GM19452 (cell line): Measurements from ENCODE around the gene USP35.

Experiments used
- ATAC-seq: cut with Tn5 transposase; IDR thresholded peaks from one replicate; pipeline ENCODE4 v1.9.1; 2021; ENCODE audit not compliant: unreplicated experiment

The USP35 gene

DNA sequence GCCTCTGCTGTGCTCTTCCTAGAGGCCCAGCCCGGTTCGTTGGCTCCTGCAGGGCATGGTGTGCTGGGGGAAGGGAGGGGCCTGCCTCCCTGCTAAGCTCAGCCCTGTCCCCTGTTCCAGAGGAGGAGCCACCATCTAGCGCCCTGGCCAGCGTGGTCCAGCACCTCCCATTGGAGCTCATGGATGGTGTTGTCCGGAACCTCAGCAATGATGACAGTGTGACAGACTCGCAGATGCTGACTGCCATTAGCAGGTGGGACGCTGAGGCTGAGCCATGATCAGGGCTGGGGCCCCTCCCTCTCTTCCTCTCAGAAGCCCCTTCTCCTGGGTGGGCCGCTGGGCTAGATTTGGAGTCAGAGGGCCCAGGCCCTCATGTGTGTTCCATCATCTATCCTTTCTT lies 9.1 kb downstream of the USP35 start:
- ATAC-seq = no peak

DNA sequence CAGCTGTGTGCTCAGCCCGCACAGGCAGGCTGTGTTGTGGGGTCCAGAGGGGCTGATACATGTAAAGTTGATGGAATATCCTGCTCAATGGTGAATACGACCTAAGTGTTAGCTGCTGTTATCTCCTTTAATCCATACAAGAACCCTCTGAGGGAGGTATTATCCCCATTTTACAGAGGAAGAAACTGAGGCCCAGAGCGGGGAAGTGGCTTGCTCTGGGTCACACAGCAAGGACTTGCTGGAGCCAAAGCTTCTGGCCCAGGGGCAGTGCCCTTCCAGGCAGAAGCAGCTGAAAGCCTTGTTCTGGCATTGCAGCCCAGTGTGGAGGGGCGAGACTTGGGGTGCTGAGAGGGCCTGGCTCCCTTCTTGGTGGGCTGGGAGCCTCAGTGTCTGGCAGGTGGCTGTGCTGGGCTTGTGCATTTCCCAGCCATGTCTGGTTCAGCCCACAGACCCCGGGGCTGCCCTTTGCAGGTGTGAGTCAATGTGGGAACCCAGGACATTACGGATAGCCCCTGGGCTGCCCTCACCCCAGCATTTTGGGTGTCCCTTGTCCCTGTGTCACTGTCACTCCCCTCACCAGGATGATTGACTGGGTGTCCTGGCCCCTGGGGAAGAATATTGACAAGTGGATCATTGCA lies 10.4 kb downstream of the USP35 start:
- ATAC-seq = no peak

GRCh38 chr11:78199653-78200015 lies 10.9 kb downstream of the USP35 start:
- no peak for ATAC-seq

DNA sequence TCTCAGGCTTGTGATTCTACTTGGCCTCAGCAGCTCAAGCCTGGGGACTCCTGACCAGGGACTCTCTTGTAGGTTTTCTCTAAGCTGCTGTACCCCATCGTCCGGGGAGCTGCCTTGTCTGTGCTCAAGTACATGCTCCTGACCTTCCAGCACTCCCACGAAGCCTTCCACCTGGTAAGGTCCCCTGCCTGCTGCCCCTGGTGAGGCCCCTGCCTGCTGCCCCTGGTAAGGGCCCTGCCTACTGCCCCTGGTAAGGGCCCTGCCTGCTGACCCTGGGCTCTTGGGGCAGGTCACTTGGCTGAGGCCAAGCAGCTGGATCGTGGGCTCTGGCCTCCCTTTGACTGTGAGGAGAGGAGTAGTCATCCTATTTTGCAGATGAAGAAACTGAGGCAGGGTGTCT lies 11.3 kb downstream of the USP35 start:
- ATAC-seq = no peak

- ATAC-seq = no peak
Observed at GRCh38 chr11:78200553-78200952, 11.8 kb downstream of the USP35 start.

DNA sequence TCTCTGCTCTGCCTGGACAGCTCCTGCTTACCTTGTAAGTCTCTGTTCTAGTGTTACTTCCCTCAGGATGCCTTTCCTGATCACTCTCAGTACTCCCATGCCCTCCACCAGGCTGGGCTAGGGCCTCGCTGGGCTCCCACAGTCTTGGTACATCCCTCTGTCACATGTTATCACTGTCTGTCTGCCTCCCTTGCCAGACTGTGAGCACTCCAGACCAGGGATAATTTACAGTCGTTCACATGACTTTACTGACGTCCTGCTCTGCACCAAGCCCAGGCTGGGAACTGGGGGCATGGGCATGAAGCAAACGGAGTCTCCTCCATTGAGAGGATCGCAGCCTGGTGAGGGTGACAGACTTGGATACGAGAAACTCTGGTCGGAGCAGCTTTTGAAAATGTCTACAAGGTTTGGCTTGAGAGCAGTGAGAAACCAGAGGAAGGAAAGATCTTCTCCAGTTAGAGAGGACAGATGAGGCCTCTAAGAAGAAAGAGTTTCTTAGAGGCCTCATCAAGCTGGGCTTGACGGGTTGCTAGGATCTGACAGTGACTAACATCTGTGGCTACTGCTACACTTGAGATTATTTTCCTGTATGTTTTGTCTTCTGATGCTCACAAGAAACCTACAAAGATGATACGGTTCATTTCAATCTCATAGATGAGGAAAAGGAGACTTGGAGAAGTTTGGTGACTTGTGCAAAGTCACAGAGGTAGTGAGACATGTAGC lies 12.5 kb downstream of the USP35 start:
- no peak for ATAC-seq

DNA sequence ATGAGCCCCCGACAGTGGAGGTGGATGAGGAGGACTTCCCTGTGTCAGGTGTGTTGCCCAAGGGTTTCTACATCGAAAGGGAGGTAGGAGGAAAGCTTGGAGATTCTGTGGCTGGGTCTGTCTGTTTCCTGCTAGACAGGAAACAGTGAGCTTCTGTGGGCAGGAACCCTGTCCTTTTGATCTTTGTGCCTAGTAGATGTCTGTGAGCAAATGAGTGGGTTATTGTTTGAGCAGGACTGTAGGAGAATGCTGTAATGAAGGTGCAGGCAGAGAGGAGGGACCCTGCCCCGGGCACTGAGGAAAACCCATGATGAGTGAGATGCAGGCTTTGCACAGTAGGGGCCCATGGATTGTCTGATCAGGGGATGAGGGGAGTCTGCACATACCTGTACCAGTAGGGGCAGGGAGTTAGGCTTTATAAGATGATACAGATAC lies 14.0 kb downstream of the USP35 start:
- no peak for ATAC-seq

DNA sequence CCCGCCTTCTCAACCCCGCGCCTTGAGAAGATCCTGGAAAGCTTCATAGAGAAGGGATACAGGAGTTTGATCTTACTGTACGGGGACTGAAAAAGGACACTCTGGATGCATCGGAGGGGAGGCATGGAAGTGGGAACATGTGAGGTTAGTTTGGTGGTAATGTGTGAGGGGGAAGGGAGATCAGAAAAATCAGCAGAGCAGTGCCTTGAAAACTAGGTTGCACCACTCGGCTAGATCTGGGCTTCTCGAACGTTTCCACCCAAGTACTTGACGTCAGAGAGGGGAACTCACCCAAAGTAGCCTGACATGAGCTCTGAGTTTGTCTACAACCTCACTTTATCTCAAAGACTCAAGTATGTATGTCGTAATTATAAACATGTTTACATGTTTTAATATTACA lies 14.5 kb downstream of the USP35 start:
- ATAC-seq = no peak

GRCh38 chr11:78205256-78205655 lies 16.5 kb downstream of the USP35 start:
- no peak for ATAC-seq

DNA sequence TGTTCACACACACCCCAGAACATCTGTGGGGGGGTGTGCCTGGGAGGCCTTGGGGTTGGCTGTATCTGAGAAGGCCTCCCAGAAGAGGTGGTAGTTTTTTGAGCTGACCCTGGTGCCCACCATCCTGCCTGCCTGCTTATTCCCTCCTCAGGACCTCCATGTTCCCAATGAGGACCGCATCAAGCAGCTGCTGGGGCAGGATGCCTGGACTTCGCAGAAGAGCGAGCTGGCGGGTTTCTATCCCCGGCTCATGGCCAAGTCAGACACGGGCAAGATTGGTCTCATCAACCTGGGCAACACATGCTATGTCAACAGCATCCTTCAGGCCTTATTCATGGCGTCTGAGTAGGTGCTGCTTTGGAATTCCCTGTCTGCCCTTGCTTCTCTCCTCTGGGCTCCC lies 17.0 kb downstream of the USP35 start:
- ATAC-seq = no peak

DNA sequence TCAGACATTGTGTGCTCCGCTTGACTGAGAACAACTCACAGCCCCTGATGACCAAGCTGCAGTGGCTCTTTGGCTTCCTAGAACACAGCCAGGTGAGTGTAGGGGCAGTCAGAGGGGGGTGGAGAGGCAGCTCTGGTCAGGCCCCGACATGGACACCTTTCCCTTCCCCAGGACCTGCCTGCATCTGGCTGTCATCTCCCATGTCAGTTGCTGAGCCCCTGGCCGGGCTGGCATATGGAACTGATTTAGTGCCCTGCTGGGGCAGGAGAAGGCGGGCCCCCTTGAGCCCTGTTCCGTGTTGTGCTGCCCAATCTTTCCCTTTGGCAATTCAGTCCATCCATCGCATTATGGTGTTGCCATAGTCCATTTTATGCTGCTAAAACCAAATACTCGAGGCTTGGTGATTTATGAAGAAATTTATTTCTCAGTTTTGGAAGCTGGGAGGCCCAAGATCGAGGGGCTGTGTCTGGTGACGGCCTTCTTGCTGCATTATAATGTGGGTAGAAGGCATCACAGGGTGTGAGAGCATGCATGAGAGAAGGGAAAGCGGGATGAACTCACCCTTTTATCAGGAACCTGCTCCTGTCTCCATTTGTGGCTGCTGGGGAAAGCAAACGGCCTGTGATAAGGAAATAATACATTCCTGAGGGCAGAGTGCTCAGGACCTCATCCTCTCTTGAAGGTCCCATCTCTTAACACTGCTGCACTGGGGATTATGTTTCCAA lies 19.0 kb downstream of the USP35 start:
- no peak for ATAC-seq

GRCh38 chr11:78208257-78209165 lies 19.8 kb downstream of the USP35 start:
- ATAC-seq = no peak

DNA sequence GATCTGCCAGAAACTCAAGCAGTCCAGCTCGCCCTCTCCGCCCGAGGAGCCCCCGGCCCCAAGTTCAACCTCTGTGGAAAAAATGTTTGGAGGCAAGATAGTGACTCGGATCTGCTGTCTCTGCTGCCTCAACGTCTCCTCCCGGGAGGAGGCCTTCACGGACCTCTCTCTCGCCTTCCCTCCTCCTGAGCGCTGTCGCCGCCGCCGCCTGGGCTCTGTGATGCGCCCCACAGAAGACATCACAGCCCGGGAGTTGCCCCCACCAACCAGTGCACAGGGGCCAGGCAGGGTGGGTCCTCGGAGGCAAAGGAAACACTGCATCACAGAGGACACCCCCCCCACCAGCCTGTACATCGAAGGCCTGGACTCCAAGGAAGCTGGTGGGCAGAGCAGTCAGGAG lies 20.8 kb downstream of the USP35 start:
- no peak for ATAC-seq

DNA sequence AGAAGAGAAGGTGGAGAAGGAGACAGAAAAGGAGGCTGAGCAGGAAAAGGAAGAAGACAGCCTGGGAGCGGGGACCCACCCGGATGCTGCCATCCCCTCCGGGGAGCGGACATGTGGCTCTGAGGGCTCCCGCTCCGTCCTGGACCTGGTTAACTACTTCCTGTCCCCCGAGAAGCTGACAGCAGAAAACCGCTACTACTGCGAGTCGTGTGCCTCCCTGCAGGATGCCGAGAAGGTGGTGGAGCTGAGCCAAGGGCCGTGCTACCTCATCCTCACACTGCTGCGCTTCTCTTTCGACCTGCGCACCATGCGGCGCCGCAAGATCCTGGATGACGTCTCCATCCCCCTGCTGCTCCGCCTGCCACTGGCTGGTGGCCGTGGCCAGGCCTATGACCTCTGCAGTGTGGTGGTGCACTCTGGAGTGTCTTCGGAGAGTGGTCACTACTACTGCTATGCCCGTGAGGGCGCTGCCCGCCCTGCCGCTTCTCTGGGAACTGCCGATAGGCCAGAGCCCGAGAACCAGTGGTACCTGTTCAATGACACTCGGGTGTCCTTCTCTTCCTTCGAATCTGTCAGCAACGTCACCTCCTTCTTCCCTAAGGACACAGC lies 21.4 kb downstream of the USP35 start:
- no peak for ATAC-seq

- ATAC-seq = no peak
Observed at GRCh38 chr11:78211565-78211964, 22.8 kb downstream of the USP35 start.

GRCh38 chr11:78212586-78213371 lies 24.1 kb downstream of the USP35 start:
- ATAC-seq = no peak

DNA sequence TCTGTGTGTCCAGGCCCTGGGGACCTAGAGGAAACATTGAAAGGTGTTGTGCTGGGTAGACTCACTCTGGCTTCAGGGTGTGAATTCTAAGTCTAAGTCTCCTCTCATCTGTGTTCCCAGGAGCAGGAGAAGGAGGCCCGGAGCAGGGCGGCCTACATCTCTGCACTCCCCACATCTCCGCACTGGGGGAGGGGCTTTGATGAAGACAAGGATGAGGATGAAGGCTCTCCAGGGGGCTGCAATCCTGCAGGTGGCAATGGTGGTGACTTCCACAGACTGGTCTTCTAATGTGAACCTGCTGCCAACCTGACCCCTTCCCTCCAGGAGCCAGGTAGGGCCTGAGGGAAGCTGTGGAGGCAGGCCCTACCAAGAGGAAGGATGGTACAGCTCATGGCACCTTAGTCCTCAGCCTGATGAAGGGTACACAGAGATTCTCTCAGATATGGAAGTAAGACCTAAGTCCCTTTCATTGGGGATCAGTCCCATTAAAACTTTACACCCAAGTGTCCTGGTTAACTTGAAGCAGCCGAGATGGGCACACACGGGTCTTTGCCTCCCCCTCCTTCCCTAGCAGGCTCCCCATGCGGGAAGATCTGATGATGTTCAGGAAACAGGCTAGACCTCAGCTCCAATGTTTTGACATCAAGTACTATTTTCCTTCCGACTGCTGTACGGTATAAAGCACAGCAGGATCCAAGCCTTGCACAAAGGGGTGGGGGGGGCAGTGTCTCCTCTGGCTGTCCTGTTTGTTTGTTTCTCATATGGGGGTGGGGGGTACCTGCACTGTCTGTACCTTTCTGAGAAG lies 25.0 kb downstream of the USP35 start:
- ATAC-seq = no peak

DNA sequence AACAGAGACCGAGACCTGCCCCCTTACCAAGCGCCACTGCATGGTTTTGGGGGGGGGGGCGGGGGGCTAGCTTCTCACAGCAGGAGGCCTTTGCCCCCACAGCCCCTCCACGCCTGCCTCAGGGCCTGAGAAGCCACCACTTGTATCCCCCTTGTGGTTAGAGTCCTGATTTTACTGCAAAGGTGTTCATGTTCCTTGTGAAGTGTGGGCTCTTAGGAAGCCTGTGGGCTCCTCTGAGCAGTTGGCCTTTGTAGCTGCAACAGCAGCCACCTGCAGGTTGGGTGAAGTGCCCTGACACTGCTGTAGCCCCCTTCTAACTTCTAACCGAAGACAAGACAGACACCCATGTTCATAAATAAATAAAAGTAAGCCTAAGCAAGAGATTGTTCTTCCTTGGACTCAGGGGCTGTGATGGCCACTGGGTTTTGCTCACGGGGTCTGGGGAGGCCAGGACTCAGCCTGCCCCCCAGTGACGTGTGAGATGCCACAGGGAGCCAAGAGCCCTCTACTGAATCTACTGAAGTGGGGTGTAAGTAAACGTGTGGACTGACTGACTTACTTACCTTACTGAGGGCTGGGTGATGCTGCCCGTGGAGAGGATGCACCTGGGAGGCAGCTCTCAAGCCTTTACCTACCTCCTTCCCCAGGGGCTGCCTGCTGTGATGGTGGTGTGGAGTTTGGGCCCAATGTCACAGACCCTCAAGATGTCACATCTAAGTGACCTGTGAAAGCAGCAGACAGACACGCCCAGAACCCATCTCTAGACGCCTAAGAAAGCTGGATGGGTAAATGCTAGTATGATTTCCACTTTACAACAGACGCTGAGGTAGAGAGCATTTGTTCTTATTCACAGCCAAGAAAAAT lies 25.8 kb downstream of the USP35 start:
- no peak for ATAC-seq
